HG03575 (cell line): Measurements from ENCODE around the gene VTI1A.
A peak's percentile ranks its signal among the peaks of the same experiment; 100 is the strongest.
"Not testable (repeated sequence)": the region's sequence is repeated elsewhere in the genome, so short reads cannot be mapped to it uniquely, and the experiment has no call there.

ENCODE experiments used
- ATAC-seq: cut with Tn5 transposase; IDR thresholded peaks from one replicate; pipeline ENCODE4 v1.9.1; 2021; ENCODE audit not compliant: unreplicated experiment, insufficient number of reproducible peaks, low FRiP score; ENCODE audit errors: extremely low read depth

Gene VTI1A

GRCh38 chr10:112497347-112497950 is 50.4 kb downstream of the VTI1A start:
- no peak for ATAC-seq

- ATAC-seq = no peak
Observed at GRCh38 chr10:112498806-112499205, 51.8 kb downstream of the VTI1A start.

- ATAC-seq = not testable (repeated sequence)
Observed at GRCh38 chr10:112499985-112500384, 53.0 kb downstream of the VTI1A start.

GRCh38 chr10:112502536-112502935 is 55.5 kb downstream of the VTI1A start:
- no peak for ATAC-seq

- ATAC-seq = no peak
Observed at GRCh38 chr10:112503643-112504042, 56.6 kb downstream of the VTI1A start.

GRCh38 chr10:112507046-112507445 is 60.0 kb downstream of the VTI1A start:
- no peak for ATAC-seq

- no peak for ATAC-seq
Observed at GRCh38 chr10:112507988-112508387, 61.0 kb downstream of the VTI1A start.

GRCh38 chr10:112509558-112510291 is 62.7 kb downstream of the VTI1A start:
- no peak for ATAC-seq

GRCh38 chr10:112510384-112510783 is 63.4 kb downstream of the VTI1A start:
- no peak for ATAC-seq

- no peak for ATAC-seq
Observed at GRCh38 chr10:112512294-112512693, 65.3 kb downstream of the VTI1A start.

- ATAC-seq = no peak
Observed at GRCh38 chr10:112515126-112515525, 68.1 kb downstream of the VTI1A start.

GRCh38 chr10:112515852-112516251 is 68.8 kb downstream of the VTI1A start:
- ATAC-seq = no peak

GRCh38 chr10:112517451-112517862 is 70.4 kb downstream of the VTI1A start:
- no peak for ATAC-seq

GRCh38 chr10:112519133-112519761 is 72.2 kb downstream of the VTI1A start:
- ATAC-seq = peak; percentile 78

- ATAC-seq = no peak
Observed at GRCh38 chr10:112520914-112521313, 73.9 kb downstream of the VTI1A start.

- ATAC-seq = no peak
Observed at GRCh38 chr10:112524641-112525040, 77.6 kb downstream of the VTI1A start.

GRCh38 chr10:112525200-112525599 is 78.2 kb downstream of the VTI1A start:
- ATAC-seq = no peak

- ATAC-seq = peak; percentile 84
Observed at GRCh38 chr10:112526139-112526538, 79.1 kb downstream of the VTI1A start.

- ATAC-seq = no peak
Observed at GRCh38 chr10:112526906-112527305, 79.9 kb downstream of the VTI1A start.

- ATAC-seq = no peak
Observed at GRCh38 chr10:112528235-112528634, 81.2 kb downstream of the VTI1A start.
